CD4-positive, alpha-beta T cell treated with Interleukin-6 for 4 hours (primary cell): Measurements from ENCODE around the gene PCDHGA8.
"Not testable (repeated sequence)": the region's sequence is repeated elsewhere in the genome, so short reads cannot be mapped to it uniquely, and the experiment has no call there.

ENCODE experiments used
- DNase-seq: peaks from one replicate; pipeline ENCODE4 v3.0.0-alpha.2; 2020; ENCODE audit warnings: mixed read lengths

The PCDHGA8 gene

DNA sequence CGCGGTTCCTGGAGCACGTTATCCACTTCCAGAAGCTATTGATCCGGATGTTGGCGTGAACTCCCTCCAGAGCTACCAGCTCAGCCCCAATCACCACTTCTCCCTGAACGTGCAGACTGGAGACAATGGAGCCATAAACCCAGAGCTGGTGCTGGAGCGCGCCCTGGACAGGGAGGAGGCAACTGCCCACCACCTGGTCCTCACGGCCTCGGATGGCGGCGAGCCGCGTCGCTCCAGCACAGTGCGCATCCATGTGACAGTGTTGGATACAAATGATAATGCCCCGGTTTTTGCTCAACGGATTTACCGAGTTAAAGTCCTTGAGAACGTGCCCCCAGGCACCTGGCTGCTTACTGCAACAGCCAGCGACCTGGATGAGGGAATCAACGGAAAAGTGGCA, 11.0 kb downstream of the PCDHGA8 start:
- no peak for DNase-seq

DNA sequence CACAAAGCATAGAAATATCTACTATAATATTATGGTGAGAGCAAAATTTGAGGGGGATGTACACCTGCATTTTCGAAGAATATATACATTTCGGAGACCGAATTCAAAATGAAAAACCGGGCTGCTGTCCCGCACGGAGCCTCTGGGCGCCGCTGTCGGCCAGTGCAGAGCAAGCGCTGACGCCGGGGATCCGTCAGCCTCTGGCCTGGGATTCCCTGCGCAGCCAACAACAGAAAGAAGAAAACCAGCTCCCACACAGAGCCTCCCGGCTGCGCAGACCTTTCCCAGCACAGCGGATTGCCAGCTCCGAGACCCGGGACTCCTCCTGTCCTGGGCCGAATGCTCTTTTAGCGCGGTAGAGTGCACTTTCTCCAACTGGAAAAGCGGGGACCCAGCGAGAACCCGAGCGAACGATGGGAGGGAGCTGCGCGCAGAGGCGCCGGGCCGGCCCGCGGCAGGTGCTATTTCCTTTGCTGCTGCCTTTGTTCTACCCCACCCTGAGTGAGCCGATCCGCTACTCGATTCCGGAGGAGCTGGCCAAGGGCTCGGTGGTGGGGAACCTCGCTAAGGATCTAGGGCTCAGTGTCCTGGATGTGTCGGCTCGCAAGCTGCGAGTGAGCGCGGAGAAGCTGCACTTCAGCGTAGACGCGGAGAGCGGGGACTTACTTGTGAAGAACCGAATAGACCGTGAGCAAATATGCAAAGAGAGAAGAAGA, 15.5 kb downstream of the PCDHGA8 start, which contains the start of gene PCDHGB6:
Gene PCDHGB6 (plus strand): TSS at position 232 of the 716 bp plus-strand sequence. CDS start 182 bp downstream, at position 414.
- peak; percentile 40 for DNase-seq

DNA sequence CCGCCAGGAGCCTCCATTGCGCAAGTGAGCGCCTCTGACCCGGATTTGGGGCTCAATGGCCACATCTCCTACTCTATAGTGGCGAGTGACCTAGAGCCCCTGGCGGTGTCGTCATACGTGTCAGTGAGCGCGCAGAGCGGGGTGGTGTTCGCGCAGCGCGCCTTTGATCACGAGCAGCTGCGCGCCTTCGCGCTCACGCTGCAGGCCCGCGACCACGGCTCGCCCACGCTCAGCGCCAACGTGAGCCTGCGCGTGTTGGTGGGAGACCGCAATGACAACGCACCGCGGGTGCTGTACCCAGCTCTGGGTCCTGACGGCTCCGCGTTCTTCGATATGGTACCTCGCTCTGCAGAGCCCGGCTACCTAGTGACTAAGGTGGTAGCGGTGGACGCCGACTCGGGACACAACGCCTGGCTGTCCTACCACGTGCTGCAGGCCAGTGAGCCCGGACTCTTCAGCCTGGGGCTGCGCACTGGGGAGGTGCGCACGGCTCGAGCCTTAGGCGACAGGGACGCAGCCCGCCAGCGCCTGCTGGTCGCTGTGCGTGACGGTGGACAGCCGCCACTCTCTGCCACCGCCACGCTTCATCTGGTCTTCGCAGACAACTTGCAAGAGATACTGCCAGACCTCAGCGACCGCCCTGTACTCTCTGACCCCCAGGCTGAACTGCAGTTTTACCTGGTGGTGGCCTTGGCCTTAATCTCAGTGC, 17.3 kb downstream of the PCDHGA8 start:
- no peak for DNase-seq

DNA sequence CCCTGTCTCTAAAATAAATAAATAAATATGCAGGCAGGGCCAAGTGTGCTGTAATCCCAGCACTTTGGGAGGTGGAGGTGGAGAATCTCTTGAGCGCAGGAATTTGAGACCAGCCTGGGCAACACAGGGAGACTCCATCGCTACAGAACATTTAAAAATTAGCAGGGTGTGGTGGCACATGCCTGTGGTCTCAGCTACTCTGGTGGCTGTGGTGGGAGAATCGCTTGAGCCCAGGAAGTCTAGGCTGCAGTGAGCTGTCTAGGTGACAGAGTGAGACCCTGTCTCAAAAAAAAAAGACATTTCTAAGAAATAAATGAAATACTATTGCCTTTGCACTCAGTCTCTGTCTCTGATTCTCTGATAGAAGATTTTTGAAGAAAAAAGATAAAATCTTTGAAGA, 19.1 kb downstream of the PCDHGA8 start:
- no peak for DNase-seq

DNA sequence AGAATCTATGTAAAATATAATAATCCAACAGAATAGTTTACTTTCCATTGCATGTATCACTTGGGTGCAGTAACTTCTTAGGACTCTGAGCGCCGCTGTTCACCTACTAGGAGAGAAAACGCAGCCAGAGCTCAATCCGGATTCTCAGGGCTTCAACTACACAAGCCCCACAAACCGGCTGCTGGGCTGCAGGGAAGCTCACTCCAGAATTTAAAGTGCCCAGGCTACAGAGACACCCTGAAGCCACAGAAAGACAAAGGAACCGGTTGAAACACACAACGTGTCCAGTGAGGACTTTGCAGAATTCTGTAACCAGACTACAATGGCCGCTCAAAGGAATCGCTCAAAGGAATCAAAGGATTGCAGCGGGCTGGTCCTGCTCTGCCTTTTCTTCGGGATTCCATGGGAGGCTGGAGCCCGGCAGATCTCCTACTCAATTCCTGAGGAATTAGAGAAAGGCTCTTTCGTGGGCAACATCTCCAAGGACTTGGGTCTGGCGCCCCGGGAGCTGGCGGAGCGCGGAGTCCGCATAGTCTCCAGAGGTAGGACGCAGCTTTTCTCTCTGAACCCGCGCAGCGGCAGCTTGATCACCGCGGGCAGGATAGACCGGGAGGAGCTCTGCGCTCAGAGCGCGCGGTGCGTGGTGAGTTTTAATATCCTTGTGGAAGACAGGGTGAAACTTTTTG, 20.6 kb downstream of the PCDHGA8 start, which contains the start of gene PCDHGA10:
Gene PCDHGA10 (plus strand): TSS at position 134 of the 686 bp plus-strand sequence. CDS start 189 bp downstream, at position 323.
- peak; percentile 60 for DNase-seq

DNA sequence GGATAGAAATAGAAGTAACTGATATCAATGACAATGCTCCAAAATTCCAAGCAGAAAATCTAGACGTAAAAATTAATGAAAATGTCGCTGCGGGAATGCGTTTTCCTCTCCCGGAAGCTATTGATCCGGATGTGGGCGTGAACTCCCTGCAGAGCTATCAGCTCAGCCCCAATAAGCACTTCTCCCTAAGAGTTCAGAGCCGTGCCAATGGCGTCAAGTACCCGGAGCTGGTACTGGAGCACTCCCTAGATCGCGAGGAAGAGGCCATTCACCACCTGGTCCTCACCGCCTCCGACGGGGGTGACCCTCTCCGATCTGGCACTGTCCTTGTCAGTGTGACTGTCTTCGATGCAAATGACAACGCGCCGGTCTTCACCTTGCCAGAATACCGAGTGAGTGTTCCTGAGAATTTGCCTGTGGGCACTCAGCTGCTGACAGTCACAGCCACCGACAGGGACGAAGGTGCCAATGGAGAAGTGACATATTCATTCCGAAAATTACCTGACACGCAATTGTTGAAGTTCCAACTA, 21.2 kb downstream of the PCDHGA8 start:
- DNase-seq = no peak

DNA sequence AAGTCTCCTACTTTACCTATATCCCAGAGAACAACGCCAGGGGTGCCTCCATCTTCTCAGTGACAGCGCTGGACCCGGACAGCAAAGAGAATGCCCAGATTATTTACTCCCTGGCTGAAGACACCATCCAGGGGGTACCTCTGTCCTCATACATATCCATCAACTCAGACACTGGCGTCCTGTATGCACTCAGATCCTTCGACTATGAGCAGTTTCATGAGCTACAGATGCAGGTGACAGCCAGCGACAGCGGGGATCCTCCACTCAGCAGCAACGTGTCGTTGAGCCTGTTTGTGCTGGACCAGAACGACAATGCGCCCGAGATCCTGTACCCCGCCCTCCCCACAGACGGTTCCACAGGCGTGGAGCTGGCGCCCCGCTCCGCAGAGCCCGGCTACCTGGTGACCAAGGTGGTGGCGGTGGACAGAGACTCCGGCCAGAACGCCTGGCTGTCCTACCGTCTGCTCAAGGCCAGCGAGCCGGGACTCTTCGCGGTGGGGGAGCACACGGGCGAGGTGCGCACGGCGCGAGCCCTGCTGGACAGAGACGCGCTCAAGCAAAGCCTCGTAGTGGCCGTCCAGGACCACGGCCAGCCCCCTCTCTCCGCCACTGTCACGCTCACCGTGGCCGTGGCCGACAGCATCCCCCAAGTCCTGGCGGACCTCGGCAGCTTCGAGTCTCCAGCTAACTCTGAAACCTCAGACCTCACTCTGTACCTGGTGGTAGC, 22.3 kb downstream of the PCDHGA8 start:
- DNase-seq = not testable (repeated sequence)

DNA sequence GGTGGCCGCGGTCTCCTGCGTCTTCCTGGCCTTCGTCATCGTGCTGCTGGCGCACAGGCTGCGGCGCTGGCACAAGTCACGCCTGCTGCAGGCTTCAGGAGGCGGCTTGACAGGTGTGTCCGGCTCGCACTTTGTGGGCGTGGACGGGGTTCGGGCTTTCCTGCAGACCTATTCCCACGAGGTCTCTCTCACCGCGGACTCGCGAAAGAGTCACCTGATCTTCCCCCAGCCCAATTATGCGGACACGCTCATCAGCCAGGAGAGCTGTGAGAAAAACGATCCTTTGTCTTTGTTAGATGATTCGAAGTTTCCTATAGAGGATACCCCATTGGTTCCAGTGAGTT, 22.8 kb downstream of the PCDHGA8 start:
- not testable (repeated sequence) for DNase-seq

DNA sequence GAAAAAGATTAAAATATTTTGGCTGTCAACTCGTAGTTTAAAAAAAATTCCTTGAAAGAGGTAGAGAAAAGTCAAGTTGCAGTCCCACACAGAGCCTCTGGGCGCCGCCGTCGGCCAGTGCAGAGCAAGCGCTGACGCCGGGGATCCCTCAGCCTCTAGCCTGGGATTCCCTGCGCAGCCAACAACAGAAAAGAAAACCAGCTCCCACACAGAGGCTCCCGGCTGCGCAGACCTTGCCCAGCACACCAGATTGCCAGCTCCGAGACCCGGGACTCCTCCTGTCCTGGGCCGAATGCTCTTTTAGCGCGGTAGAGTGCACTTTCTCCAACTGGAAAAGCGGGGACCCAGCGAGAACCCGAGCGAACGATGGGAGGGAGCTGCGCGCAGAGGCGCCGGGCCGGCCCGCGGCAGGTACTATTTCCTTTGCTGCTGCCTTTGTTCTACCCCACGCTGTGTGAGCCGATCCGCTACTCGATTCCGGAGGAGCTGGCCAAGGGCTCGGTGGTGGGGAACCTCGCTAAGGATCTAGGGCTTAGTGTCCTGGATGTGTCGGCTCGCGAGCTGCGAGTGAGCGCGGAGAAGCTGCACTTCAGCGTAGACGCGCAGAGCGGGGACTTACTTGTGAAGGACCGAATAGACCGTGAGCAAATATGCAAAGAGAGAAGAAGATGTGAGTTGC, 25.2 kb downstream of the PCDHGA8 start, which contains the start of gene PCDHGB7:
Gene PCDHGB7 (plus strand): TSS at position 184 of the 679 bp plus-strand sequence. CDS start 183 bp downstream, at position 367.
- peak; percentile 47 for DNase-seq

DNA sequence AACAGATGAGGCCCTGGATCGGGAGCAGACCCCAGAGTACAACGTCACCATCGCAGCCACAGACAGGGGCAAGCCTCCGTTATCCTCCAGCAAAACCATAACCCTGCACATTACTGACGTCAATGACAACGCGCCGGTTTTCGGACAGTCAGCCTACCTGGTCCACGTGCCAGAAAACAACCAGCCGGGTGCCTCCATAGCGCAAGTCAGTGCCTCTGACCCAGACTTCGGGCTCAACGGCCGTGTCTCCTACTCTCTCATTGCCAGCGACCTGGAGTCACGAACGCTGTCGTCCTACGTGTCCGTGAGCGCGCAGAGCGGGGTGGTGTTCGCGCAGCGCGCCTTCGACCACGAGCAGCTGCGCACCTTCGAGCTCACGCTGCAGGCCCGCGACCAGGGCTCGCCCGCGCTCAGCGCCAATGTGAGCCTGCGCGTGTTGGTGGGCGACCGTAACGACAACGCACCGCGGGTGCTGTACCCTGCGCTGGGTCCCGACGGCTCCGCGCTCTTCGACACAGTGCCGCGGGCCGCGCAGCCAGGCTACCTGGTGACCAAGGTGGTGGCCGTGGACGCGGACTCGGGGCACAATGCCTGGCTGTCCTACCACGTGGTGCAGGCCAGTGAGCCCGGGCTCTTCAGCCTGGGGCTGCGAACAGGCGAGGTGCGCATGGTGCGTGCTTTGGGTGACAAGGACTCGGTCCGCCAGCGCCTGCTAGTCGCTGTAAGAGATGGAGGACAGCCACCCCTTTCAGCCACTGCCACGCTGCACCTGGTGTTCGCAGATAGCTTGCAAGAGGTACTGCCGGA, 26.8 kb downstream of the PCDHGA8 start:
- no peak for DNase-seq

DNA sequence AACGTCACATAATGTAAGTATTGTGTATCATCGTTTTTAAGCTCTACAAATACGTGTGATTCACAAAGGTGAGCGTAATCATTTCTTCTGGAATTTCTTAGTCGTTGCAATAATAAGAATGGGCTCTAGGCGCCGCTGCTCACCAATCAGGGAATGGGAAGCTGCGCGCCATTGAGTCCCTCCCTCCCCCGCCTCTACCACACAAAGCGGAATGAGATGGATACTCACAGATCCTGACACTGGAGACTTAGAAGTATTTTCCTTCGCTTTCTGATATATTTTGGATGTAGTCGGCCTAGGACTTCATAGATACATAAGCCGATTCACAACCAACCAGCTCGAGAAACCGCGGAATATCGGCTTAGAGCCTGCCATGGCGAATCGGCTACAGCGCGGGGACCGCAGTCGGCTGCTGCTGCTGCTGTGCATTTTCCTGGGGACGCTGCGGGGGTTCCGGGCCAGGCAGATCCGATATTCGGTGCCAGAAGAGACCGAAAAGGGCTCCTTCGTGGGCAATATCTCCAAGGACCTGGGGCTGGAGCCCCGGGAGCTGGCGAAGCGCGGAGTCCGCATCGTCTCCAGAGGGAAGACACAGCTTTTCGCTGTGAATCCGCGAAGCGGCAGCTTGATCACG, 28.5 kb downstream of the PCDHGA8 start, which contains the start of gene PCDHGA11:
Gene PCDHGA11 (plus strand): TSS at position 197 of the 634 bp plus-strand sequence. CDS start 177 bp downstream, at position 374.
- peak; percentile 49 for DNase-seq

DNA sequence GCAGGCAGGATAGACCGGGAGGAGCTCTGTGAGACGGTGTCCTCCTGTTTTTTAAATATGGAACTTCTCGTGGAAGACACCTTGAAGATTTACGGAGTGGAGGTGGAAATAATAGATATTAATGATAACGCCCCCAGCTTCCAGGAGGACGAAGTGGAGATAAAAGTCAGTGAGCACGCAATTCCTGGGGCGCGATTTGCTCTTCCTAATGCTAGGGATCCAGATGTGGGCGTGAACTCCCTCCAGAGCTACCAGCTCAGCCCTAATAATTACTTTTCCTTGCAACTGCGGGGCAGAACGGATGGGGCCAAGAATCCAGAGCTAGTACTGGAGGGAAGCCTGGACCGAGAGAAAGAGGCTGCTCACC, 29.0 kb downstream of the PCDHGA8 start:
- no peak for DNase-seq

DNA sequence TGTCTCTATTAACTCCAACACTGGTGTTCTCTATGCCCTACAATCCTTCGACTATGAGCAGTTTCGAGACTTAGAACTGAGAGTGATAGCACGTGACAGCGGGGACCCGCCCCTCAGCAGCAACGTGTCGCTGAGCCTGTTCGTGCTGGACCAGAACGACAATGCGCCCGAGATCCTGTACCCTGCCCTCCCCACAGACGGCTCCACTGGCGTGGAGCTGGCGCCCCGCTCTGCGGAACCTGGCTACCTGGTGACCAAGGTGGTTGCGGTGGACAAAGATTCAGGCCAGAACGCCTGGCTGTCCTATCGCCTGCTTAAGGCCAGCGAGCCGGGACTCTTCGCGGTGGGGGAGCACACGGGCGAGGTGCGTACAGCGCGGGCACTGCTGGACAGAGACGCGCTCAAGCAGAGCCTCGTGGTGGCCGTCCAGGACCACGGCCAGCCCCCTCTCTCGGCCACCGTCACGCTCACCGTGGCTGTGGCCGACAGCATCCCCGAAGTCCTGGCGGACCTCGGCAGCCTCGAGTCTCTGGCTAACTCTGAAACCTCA, 30.4 kb downstream of the PCDHGA8 start:
- no peak for DNase-seq

DNA sequence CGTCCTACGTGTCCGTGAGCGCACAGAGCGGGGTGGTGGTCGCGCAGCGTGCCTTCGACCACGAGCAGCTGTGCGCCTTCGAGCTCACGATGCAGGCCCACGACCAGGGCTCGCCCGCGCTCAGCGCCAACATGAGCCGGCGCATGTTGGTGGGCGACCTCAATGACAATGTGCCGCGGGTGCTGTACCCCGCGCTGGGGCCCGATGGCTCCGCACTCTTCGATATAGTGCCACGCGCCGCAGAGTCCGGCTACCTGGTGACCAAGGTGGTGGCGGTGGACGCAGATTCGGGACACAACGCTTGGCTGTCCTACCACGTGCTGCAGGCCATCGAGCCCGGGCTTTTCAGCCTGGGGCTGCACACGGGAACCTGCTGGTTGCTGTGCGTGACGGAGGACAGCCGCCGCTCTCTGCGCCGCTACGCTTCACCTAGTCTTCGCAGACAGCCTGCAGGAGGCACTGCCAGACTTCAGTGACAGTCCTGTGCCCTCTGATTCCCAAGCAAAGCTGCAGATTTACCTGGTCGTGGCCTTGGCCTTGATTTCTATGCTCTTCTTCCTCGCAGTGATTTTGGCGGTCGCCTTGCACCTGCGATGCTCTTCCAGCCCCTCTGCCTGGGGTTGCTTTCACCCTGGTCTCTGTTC, 35.5 kb downstream of the PCDHGA8 start:
- no peak for DNase-seq

DNA sequence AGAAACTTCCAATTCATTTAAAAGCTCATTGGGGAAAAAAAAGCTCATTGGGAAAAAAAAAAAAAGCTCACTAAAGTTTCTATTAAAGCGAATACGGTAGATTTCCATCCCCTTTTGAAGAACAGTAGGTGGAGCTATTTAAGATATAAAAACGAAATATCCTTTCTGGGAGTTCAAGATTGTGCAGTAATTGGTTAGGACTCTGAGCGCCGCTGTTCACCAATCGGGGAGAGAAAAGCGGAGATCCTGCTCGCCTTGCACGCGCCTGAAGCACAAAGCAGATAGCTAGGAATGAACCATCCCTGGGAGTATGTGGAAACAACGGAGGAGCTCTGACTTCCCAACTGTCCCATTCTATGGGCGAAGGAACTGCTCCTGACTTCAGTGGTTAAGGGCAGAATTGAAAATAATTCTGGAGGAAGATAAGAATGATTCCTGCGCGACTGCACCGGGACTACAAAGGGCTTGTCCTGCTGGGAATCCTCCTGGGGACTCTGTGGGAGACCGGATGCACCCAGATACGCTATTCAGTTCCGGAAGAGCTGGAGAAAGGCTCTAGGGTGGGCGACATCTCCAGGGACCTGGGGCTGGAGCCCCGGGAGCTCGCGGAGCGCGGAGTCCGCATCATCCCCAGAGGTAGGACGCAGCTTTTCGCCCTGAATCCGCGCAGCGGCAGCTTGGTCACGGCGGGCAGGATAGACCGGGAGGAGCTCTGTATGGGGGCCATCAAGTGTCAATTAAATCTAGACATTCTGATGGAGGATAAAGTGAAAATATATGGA, 38.1 kb downstream of the PCDHGA8 start, which contains the start of gene PCDHGA12:
Gene PCDHGA12 (plus strand): TSS at position 176 of the 782 bp plus-strand sequence. CDS start 253 bp downstream, at position 429.
- peak; percentile 7 for DNase-seq

DNA sequence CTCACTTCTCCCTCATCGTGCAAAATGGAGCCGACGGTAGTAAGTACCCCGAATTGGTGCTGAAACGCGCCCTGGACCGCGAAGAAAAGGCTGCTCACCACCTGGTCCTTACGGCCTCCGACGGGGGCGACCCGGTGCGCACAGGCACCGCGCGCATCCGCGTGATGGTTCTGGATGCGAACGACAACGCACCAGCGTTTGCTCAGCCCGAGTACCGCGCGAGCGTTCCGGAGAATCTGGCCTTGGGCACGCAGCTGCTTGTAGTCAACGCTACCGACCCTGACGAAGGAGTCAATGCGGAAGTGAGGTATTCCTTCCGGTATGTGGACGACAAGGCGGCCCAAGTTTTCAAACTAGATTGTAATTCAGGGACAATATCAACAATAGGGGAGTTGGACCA, 38.9 kb downstream of the PCDHGA8 start:
- no peak for DNase-seq

DNA sequence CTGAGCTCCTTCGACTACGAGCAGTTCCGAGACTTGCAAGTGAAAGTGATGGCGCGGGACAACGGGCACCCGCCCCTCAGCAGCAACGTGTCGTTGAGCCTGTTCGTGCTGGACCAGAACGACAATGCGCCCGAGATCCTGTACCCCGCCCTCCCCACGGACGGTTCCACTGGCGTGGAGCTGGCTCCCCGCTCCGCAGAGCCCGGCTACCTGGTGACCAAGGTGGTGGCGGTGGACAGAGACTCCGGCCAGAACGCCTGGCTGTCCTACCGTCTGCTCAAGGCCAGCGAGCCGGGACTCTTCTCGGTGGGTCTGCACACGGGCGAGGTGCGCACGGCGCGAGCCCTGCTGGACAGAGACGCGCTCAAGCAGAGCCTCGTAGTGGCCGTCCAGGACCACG, 39.9 kb downstream of the PCDHGA8 start:
- DNase-seq = not testable (repeated sequence)

DNA sequence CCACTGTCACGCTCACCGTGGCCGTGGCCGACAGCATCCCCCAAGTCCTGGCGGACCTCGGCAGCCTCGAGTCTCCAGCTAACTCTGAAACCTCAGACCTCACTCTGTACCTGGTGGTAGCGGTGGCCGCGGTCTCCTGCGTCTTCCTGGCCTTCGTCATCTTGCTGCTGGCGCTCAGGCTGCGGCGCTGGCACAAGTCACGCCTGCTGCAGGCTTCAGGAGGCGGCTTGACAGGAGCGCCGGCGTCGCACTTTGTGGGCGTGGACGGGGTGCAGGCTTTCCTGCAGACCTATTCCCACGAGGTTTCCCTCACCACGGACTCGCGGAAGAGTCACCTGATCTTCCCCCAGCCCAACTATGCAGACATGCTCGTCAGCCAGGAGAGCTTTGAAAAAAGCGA, 40.3 kb downstream of the PCDHGA8 start:
- DNase-seq = not testable (repeated sequence)

DNA sequence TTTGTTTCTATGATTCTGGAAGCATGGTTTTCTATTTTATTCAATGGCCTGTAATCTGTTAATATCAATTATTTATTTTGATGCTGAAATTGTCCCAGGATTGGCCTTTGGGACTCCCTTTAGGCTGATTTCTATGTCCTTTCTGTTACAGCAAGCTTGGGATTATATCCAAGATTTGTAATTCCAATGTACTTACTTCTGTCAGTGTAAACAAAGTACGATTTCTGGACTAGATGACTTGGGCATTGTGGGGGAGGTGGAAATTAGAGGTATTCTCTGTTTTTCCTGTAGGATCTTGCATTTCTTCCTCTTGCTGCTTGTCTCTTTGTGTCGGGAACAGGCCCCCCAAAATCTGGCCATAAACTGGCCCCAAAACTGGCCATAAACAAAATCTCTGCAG, 41.6 kb downstream of the PCDHGA8 start:
- DNase-seq = no peak
